Retina (tissue), 1 donor: ENCODE measurements around the gene KDM4D.
"Not testable (repeated sequence)": the region's sequence is repeated elsewhere in the genome, so short reads cannot be mapped to it uniquely, and the experiment has no call there.

Experiments used
- DNase-seq: peaks from one replicate; pipeline ENCODE4 v3.0.0-alpha.2; 2016

Gene KDM4D

GRCh38 chr11:94959179-94959578, 14.3 kb upstream of the KDM4D start:
- no peak for DNase-seq

GRCh38 chr11:94960488-94960887, 13.0 kb upstream of the KDM4D start:
- no peak for DNase-seq

DNA sequence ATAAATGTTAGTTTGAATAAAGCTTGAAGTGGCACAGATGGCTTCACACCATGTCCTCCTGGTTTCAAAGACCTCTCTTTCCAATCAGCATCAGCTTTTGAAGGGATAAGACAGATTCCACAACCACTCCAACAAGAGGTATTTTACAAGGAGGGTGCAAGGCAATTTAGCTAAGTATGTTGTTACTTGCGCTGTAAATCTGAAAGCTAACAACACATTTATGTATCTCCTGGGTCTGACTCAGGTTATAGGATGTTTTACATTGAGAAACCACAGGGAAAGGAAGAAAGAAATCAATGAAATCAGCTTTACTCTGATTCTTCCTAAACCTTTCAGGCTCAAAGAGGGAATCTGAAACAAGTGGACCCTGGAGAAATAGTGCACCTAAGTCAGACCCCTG, 12.3 kb upstream of the KDM4D start:
- DNase-seq: no peak

GRCh38 chr11:94964934-94965333, 8.6 kb upstream of the KDM4D start:
- DNase-seq: no peak

GRCh38 chr11:94968334-94968958, 5.1 kb upstream of the KDM4D start:
- no peak for DNase-seq

GRCh38 chr11:94972700-94973098, 810 bp upstream of the KDM4D start:
- DNase-seq: no peak

GRCh38 chr11:94974178-94974577, 669 bp downstream of the KDM4D start:
- DNase-seq: no peak

DNA sequence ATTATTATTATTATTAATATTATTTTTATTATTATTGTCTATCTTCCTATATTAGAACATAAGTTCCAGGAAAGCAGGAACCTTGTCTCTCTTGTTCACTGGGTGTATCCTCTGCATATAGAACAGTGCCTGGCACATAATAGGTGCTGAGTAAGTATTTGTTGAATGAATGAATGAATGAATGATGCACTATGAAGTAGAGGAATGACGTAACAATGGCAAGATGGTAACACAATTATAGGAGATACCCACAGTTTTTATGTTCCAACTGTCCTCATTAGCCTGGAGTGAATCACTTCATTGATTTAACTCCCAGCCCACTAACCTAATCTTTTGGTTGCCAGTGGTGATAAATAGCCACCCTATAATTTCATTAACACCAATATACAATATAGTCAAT, 2.1 kb downstream of the KDM4D start:
- no peak for DNase-seq

DNA sequence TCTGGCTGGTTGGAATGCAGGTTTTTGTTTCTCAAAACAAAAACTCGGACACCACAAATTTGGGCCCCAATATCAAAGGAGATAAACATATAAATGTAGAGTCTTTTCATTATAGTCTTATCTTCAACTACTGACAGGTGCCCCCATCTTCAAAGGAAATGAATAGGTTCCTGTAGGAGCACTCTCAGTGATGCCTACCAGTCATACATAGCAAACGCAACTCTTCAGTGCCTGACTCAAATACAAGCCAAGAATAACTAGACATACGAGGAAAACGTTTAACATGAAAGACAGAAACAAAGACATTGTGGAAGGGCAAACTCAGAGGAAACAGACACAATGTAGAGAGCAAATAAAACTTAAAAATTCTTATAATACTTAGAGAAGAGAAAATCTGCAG, 13.9 kb downstream of the KDM4D start:
- no peak for DNase-seq

DNA sequence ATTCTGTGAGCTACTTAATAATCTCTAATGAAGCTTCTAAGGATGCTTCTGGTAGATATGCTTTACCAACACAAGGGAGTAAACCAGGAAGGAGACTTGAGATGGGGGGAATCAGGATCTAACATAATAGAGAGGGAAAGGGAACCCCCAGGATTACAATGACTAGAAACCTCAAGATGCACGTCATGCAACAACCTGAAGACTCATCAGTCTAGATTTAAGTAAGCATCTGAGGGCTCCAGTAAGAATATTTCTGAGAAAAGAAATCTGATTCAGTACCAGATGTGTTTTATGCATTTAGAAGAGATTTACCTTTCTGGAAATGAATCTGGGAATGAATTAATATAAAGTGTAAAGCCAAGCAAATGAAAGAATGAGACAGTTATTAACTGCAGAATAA, 15.2 kb downstream of the KDM4D start:
- DNase-seq: no peak

DNA sequence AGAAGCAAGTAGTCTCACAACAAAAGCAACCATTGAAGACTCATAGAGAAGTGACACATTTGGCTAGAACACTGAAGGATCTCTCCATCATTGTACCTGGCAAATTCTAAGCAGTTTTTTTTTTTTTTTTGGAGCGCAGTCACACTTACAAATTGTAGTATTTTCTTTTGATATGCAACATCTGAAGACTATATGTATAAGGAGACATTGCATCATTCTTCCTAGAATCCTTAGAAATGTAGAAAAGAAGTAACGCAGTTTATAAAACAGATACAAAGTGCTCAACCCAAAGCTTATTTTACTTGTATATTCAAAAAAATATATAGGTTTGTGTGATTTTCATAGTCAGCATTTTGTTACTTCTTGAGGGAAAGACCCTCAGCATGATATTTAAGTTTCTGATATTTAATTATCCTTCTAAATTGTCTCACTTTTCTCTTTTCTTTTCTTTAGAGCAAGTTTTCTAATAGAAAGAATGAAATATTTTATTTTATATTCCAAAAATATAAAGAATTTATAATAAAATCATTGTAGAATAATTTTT, 20.0 kb downstream of the KDM4D start:
- no peak for DNase-seq

GRCh38 chr11:94997437-94997836, 23.9 kb downstream of the KDM4D start:
- DNase-seq: no peak

DNA sequence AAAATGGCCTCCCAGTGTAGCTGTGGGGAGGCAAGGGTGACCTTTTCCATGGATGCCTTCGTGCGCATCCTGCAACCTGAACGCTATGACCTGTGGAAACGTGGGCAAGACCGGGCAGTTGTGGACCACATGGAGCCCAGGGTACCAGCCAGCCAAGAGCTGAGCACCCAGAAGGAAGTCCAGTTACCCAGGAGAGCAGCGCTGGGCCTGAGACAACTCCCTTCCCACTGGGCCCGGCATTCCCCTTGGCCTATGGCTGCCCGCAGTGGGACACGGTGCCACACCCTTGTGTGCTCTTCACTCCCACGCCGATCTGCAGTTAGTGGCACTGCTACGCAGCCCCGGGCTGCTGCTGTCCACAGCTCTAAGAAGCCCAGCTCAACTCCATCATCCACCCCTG, 24.8 kb downstream of the KDM4D start:
- no peak for DNase-seq

DNA sequence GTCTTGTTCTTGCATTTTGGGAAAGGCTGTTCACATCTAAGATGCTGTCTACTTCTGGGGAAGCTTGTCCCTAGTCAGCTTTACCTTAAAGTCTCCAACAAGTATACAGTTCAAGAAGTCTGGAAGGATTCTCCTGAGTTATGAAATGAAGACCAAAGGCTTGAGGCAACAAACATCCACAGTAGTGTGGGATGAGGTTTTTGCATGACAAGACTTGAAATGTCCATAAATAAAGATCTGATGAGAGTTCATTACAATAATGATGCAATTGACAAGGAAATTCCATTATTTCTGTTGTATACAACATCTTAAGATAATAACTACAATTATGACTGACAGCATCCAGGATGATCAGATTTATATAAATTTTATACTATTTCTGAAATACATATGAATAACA, 30.2 kb downstream of the KDM4D start:
- DNase-seq: no peak

DNA sequence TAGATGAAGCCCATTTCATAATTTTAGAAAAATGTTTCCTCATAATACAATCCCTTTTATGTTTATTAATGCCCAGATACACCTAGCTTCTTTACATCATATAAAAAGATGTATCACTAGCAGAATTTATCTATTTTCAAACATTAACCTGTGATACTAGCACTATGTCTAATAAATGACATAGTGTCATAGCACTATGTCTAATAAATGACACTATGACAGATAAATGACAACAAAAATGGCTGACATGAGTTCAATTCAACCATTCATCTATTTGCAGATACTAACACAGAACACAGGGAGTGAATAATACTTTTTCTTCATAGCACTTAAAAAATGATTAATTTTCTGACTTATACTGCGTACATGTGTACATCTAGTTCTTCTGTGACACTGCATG, 32.1 kb downstream of the KDM4D start:
- DNase-seq: no peak

DNA sequence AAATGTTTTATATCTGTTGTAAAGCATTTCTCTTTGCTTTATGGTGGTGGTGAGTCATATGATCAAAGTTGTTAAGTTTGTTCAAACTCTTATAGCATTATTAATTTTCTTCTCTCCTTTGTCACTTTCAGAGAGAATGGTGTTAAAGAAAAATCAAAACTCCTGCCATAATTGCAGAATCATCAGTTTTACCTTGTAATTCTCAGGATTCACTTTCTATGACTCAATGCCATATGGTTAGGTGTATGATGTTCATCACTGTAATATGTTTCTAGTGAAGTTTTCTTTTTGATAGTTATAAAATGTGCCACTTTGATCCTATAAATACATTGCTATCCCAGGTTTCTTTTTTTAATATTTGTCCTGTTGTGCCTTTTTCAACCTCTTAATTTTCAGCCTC, 37.9 kb downstream of the KDM4D start:
- no peak for DNase-seq

DNA sequence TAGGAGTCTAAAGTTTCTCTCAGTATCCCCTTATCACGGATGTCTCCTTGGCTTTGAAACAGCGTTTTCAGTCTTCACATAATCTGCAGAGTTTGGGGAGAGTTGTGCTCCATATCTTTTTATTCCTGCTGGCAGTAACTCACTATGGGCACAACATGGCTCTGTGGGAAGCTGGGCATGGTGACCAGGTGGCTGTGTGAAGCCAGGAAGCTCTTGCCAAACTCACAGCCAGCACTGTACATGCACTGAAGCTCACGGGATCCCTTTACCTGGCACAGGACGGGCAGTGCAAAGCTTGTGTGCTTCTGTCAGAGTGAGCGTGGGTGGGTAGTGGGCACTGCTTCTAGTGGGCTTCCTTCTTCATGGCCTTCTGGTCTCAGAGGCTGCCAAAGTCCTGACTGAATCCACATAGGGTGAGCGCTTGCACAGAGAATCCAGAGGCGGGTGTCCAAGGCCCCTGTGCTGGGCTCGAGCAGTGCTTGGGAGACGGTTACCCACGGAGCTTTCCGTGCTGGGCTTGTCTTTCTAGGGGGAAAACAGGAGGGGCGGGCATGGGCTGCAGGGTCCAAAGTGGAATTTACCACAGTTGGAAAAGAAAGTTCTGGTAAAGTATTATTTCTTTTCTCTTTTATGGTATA, 40.8 kb downstream of the KDM4D start:
- no peak for DNase-seq

GRCh38 chr11:95016139-95016538, 42.6 kb downstream of the KDM4D start:
- DNase-seq: no peak

- not testable (repeated sequence) for DNase-seq
Measured at GRCh38 chr11:95021468-95021867, 48.0 kb downstream of the KDM4D start.

DNA sequence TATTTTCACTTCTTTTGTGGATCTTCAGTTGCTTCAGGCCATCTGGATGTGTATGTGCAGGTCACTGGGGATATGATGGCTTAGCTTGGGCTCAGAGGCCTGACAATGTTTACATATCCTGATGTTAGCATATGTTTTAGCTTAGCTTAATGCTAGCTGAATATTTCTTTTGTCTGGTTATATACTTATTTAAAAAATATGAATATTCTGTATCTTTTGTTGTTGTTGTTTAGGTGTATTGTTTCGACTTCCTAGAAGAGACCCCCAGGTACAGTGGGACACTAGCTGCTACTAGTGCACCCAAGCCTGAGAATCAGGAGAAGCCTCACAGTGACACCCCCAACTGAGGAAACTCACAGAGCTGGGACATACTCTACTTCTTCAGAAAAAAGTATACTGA, 51.4 kb downstream of the KDM4D start, which contains the start of gene KDM4E:
Gene KDM4E (plus strand): TSS at position 301 of the 400 bp plus-strand sequence. CDS start 300 bp downstream, outside the sequence.
- no peak for DNase-seq

DNA sequence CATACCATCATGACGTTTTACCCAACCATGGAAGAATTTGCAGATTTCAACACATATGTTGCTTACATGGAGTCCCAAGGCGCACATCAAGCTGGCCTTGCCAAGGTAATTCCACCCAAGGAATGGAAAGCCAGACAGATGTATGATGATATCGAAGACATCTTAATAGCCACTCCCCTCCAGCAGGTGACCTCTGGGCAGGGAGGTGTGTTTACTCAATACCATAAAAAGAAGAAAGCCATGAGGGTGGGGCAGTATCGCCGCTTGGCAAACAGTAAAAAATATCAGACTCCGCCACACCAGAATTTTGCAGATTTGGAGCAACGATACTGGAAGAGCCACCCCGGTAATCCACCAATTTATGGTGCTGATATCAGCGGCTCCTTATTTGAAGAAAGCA, 52.1 kb downstream of the KDM4D start:
- DNase-seq: not testable (repeated sequence)

DNA sequence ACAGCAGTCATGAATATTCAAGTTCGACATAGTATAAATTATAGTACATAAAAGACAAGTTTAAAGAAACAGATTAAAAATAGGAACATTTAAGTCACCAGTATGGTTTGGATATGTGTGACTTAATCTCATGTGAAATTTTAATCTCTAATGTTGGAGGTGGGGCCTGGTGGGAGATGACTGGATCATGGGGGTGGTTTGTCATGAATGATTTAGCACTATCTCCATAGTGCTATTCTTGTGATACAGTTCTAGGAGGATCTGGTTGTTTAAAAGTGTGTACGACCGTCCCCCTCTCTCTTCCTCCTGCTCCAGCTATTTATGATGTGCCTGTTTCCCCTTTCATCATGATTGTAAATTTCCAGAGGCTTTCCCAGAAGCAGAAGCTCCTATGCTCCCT, 54.8 kb downstream of the KDM4D start:
- no peak for DNase-seq

DNA sequence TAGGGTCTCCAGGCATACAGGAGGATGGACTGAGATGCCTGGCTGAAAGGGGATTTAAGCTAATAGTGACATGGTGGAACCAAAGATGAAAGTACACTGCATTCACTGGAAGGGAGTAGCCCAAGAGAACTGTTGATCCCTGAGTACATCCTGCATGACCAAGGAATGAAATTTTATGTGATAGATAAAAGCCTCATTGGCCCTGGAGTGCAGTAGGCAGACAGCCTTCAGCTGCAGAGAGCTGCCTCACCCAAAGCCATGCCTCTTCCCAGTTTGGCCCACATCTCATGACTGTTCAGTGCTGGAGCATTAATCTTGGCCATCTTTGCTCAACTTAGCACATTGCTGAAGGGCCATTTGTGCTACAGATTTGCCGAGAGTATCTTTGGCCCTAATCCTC, 59.5 kb downstream of the KDM4D start:
- no peak for DNase-seq

DNA sequence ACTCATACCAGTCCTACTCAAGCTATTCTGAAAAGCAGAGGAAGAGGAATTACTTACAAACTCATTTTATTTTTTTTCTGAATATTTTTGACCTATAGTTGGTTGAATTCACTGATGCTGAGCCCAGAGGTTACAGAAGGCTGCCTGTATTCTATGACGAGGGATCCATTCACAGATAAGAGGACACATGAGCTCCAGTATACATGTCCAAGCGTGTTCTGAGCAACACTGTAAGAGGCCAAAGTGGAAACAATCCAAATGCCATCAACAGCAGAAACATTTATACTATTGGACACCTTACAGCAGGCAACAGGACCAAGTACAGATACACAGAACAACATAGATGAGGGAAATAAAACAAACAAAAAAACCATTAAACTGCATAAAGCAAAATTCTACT, 61.8 kb downstream of the KDM4D start:
- no peak for DNase-seq
